A673 (cell line): ENCODE measurements around the gene PSMC4. TPM values are rescaled to one million over a fixed set of nuclear protein-coding genes. Genes with fewer than 3 reads are reported as not detected.

Experiments used
- BruUV-seq: library from RNA; stranded (reverse); fragments of 400-500 nt; replicated peaks from 2 replicates; lab custom pipeline; 2021; lab: Mats Ljungman, UMichigan
- CTCF ChIA-PET: fragments of 300-600 bp; sonication (Branson Sonifier 250); formaldehyde crosslinking; loops from one replicate; lab custom pipeline; 2022; ENCODE audit warnings: antibody characterized with exemption; lab: Charles Lee
- POLR2A ChIA-PET: fragments of 300-600 bp; sonication (Branson Sonifier 250); formaldehyde crosslinking; loops from one replicate; lab custom pipeline; 2022; ENCODE audit warnings: antibody characterized with exemption; ENCODE audit not compliant: low non-redundant PET; lab: Charles Lee
- DNase-seq: peaks from one replicate; pipeline ENCODE4 v3.0.0-alpha.2; 2015; ENCODE audit warnings: low spot score
- H3K27ac ChIP-seq: fragments of 200-600 bp; sonication (generic); 2 replicates; pipeline ENCODE4 v1.5.1; 2016; ENCODE audit warnings: mixed run types, low read depth, mild to moderate bottlenecking, mixed read lengths, antibody characterized with exemption, low read length; ENCODE audit not compliant: poor library complexity, severe bottlenecking
- H3K27me3 ChIP-seq: fragments of 200-600 bp; sonication (generic); replicated peaks from 2 replicates; pipeline ENCODE4 v1.6.1; 2017; ENCODE audit warnings: mixed run types, low read depth, mild to moderate bottlenecking, mixed read lengths, antibody characterized with exemption, low read length; ENCODE audit not compliant: insufficient read depth, poor library complexity
- H3K36me3 ChIP-seq: fragments of 200-600 bp; sonication (generic); 2 replicates; pipeline ENCODE4 v1.6.1; 2016; ENCODE audit warnings: mixed run types, mild to moderate bottlenecking, mixed read lengths, antibody characterized with exemption, low read length; ENCODE audit not compliant: insufficient read depth, poor library complexity, severe bottlenecking
- H3K4me1 ChIP-seq: fragments of 200-600 bp; sonication (generic); 2 replicates; pipeline ENCODE4 v1.6.1; 2017; ENCODE audit warnings: mixed run types, mild to moderate bottlenecking, mixed read lengths, antibody characterized with exemption, low read length; ENCODE audit not compliant: insufficient read depth, poor library complexity, severe bottlenecking
- H3K4me3 ChIP-seq: fragments of 200-600 bp; sonication (generic); 2 replicates; pipeline ENCODE4 v1.5.1; 2016; ENCODE audit warnings: low read depth, mixed run types, mild to moderate bottlenecking, mixed read lengths, low read length; ENCODE audit not compliant: poor library complexity, severe bottlenecking
- H3K9me3 ChIP-seq: fragments of 200-600 bp; sonication (generic); 2 replicates; pipeline ENCODE4 v1.6.1; 2016; ENCODE audit warnings: mixed run types, low read depth, mild to moderate bottlenecking, mixed read lengths, antibody characterized with exemption, low read length; ENCODE audit not compliant: poor library complexity, severe bottlenecking
- EZH2 ChIP-seq: fragments of 200-600 bp; sonication (generic); IDR thresholded peaks from 2 replicates; pipeline ENCODE4 v1.6.1; 2017; ENCODE audit warnings: borderline replicate concordance, low read depth, mild to moderate bottlenecking, mixed read lengths, antibody characterized with exemption, low read length; ENCODE audit not compliant: poor library complexity, severe bottlenecking
- intact Hi-C: fragments of 100-400 bp; cut with micrococcal nuclease; formaldehyde crosslinking; loops from one replicate; pipeline ENCODE4 v1.10.0; 2022; ENCODE audit not compliant: unreplicated experiment
- total RNA-seq: library from RNA; stranded (reverse); gene quantifications from 2 replicates; pipeline ENCODE4 v1.2.3, GENCODE V29; 2021
- TF ChIP-seq, protein P1 (sequence below): fragments of 300-800, 200-600 bp; sonication (generic); conservative IDR thresholded peaks from 2 replicates; pipeline ENCODE4 v1.5.1; 2017; ENCODE audit warnings: low read depth, mild to moderate bottlenecking, antibody characterized with exemption, low read length, moderate library complexity, mixed read lengths

The PSMC4 gene
- total RNA-seq, 1 experiment from 2014 or later = 291 TPM

DNA sequence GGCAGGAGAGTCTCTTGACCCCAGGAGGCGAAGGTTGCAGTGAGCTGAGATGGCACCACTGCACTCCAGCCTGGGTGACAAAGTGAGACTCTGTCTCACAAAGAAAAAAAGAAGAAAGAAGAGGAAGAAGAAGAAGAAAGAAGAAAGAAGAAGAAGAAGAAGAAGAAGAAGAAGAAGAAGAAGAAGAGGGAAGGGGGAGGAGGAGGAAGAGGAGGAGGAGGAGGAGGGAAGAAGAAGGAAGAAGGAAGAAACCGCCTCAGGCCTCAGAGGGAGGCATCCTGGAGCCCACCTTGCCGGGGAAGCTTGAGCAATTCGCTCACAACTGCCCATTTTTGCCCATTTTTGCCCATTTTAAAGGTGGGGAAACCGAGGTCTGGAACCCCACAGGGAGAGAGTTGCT lies 46.0 kb upstream of the PSMC4 start:
- Histone ChIP-seq H3K9me3 (peaks cover 4% of the 10 kb centered on the region), H3K4me1 (no peaks in the 10 kb centered on the region), H3K36me3 (peaks cover 7% of the 10 kb centered on the region), H3K4me3 (no peak overlapping the region), H3K27me3 (no peaks in the 10 kb centered on the region), H3K27ac (no peak overlapping the region)
- ChIA-PET POLR2A (interaction anchor here (0.6 kb wide), 1 partner anchor 22 kb away, joined by 7 read pairs; no protein-coding TSS in a partner anchor), CTCF (no interaction called here)
- intact Hi-C loops = no loop called here
- DNase-seq = no peak
- no TSS peak for BruUV-seq
- TF ChIP-seq, protein P1, sequence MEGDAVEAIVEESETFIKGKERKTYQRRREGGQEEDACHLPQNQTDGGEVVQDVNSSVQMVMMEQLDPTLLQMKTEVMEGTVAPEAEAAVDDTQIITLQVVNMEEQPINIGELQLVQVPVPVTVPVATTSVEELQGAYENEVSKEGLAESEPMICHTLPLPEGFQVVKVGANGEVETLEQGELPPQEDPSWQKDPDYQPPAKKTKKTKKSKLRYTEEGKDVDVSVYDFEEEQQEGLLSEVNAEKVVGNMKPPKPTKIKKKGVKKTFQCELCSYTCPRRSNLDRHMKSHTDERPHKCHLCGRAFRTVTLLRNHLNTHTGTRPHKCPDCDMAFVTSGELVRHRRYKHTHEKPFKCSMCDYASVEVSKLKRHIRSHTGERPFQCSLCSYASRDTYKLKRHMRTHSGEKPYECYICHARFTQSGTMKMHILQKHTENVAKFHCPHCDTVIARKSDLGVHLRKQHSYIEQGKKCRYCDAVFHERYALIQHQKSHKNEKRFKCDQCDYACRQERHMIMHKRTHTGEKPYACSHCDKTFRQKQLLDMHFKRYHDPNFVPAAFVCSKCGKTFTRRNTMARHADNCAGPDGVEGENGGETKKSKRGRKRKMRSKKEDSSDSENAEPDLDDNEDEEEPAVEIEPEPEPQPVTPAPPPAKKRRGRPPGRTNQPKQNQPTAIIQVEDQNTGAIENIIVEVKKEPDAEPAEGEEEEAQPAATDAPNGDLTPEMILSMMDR = no peak
- TF ChIP-seq EZH2 = no peak

DNA sequence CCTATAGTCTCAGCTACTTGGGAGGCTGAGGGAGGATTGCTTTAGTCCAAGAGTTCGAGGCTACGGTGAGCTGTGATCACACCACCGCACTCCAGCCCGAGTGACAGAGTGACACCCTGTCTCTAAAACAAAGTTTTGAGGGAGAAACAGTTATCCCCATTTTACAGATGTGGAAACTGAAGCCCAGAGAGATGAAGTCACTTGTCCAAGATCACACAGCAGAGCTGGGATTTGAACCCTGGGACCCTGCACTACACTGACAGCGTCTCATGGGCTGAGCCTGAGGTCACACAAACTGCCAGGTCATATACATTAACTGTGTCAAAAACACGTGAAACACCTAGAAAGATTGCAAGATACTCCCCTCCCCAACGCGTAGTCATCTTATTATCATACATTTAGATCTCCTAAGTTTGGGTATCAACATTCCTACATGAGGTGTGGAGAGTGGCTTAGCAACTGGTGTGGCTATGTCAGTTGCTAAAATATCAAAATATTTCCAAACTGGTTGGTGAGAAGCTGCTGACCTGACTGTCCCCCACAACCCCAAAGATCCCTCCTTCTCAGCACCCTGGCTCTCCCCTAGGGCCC lies 44.7 kb upstream of the PSMC4 start:
- Histone ChIP-seq H3K27me3 (no peaks in the 10 kb centered on the region), H3K27ac (no peak overlapping the region), H3K4me3 (no peak overlapping the region), H3K36me3 (peaks cover 7% of the 10 kb centered on the region), H3K4me1 (no peaks in the 10 kb centered on the region), H3K9me3 (peaks cover 6% of the 10 kb centered on the region)
- intact Hi-C loops = no loop called here
- ChIA-PET CTCF (no interaction called here), POLR2A (no interaction called here)
- TF ChIP-seq, protein P1 = no peak
- TF ChIP-seq EZH2 = no peak
- no TSS peak for BruUV-seq
- no peak for DNase-seq

DNA sequence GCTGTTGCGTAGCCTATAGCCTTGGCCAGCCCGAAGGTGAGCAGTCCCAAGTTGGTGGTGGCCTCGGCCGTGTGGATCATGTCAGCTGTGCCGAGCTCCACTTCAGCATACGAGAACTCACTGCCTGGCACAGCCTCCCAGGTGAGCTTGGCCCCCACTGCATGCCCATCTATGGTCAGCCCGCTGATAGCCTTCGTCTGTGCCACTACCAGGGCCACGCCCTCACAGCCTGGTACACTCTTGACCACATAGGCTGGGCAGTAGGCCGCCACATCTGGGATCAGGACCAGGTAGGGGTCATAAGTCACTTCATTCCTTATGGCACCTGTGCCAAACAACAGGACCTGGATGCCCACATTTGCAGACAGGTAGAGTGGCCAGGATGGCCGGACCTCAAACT lies 43.9 kb upstream of the PSMC4 start:
- no peak for DNase-seq
- CTCF ChIA-PET = no interaction called here

More for the DNA sequence above, 43.9 kb upstream of the PSMC4 start:
- BruUV-seq = no TSS peak
- H3K36me3 ChIP-seq = peaks cover 7% of the 10 kb centered on the region
- intact Hi-C loops = no loop called here
- POLR2A ChIA-PET = no interaction called here
- no peak overlapping the region for H3K4me3 ChIP-seq
- no peak overlapping the region for H3K27ac ChIP-seq
- H3K9me3 ChIP-seq = peaks cover 6% of the 10 kb centered on the region
- no peaks in the 10 kb centered on the region for H3K27me3 ChIP-seq
- no peaks in the 10 kb centered on the region for H3K4me1 ChIP-seq
- TF ChIP-seq, protein P1 = no peak
- TF ChIP-seq EZH2 = no peak
